GM19239 (cell line): ENCODE measurements around the gene EEF2K.

Experiments used
- DNase-seq: peaks from one replicate; pipeline ENCODE4 v3.0.0; 2011; ENCODE audit warnings: low spot score; ENCODE audit not compliant: insufficient read length
- FAIRE-seq: peaks from 2 replicates; lab custom pipeline; 2011; peaks lifted over from hg19 to GRCh38; lab: Jason Lieb, UNC

Gene EEF2K

DNA sequence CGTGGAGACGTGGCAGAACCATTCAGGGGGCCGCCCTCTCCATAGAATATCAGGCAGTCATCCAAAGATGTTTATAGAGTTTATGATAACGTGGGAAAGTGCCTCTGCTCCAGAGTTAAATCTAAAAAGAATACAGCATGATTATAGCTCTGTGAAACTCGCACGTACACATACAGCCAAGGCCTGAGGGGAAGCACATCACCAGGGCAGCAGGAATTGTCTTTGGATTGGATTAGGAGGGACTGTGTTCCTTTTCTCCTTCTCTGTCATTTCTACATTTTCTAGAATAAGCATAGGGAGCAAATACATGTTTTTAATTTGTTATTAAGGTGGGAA, 26.9 kb downstream of the EEF2K start:
- no peak for FAIRE-seq

GRCh38 chr16:22235839-22236745, 30.0 kb downstream of the EEF2K start:
- DNase-seq, result no peak
- no peak for FAIRE-seq

More for the DNA sequence above, 26.9 kb downstream of the EEF2K start:
- DNase-seq, result no peak

DNA sequence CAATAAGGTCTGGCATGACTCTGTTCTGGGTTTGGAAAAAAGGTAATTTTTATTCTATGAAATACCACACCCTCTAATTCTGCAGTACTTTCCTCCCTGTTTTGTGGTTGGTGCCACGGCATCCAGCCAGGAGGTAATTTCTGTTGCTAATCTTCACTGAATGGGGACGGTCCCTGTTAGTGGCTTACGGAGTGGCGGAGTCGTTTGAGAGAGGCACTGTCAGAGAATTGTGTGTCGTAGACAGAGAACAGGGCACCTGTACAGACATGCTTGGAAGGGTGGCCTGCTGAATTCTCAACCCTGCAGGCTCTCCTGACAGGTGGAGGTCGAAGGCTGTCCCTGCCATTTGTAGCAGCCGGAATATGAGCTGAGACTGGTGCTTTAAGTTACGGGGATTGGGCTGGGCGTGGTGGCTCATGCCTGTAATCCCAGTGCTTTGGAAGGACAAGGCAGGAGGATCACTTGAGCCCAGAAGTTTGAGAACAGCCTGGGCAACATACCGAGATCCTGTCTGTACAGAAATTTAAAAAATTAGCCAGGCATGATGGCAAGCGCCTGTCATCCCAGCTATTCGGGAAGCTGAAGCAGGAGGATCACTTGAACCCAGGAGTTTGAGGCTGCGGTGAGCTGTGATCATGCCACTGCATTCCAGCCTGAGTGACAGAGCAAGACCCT, 33.2 kb downstream of the EEF2K start:
- no peak for DNase-seq
- no peak for FAIRE-seq

DNA sequence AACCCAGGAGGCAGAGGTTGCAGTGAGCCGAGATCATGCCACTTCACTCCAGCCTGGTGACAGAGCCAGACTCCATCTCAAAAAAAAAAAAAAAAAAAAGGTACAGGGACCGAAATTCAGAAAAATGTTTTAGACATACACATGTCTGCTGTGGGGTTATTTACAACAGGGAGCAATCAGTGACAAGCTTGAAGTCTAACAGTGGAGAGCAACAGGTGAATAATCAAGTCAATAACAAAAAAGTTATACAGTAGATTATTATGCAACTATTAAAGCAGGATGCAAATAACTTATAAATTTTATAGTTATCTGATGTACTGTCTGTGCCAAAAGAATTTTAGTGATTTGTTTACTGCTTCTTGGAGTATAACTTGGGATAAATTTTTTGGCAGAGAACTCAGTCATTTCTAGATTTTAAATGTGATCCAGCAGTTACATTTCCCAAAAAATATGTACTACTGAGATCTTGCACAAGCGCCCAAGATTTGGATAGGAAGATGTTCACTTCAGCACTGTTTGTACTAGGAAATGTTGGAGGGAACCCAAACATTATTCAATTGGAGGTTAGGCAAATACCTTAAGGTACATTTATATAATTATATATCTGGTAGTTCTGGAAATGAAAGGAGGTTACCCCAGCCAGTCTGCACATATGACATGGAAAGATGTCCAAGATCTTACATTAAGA, 34.1 kb downstream of the EEF2K start:
- FAIRE-seq, result no peak
- DNase-seq, result no peak

DNA sequence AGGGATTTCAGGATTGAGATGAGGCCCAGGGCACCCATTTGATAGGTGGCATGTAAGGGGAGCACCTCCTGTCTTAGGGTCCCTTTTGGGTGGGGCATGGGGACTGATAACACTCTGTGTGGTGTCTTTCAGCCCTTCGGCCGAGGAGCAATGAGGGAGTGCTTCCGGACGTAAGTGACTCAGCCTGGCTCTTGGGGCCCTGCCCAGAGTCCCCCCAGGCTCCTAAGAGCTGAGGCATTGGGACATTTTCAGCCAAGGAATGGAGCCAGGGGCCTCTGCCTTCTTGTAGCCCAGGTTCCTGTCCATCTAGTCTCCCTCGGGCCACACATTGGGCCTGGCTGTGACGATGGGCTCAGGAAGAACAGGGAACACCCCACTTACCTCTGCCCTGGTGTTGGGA, 44.4 kb downstream of the EEF2K start:
- DNase-seq, result no peak

GRCh38 chr16:22252317-22252716, 46.2 kb downstream of the EEF2K start:
- no peak for DNase-seq
- FAIRE-seq, result no peak

More for the DNA sequence above, 44.4 kb downstream of the EEF2K start:
- no peak for FAIRE-seq

DNA sequence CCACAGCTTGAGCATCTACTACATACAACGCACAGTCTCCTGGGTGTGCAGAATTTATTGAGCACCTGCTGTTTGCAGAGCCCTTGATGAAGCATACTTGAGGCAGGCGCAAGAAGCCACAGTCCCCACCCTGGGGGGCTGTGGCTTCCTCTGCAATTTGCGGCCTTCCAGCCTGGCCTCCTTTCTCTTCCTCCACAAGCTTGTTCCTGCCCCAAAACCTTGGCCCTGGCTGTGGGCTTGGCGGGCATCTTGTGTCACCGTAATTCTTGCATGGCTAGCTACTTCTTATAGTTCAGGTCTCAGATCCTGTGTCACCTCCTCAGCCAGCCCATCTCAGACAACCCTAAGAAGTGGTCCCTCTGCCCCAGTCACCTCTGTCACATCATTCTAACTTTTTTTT, 47.2 kb downstream of the EEF2K start:
- no peak for FAIRE-seq
- DNase-seq, result no peak

DNA sequence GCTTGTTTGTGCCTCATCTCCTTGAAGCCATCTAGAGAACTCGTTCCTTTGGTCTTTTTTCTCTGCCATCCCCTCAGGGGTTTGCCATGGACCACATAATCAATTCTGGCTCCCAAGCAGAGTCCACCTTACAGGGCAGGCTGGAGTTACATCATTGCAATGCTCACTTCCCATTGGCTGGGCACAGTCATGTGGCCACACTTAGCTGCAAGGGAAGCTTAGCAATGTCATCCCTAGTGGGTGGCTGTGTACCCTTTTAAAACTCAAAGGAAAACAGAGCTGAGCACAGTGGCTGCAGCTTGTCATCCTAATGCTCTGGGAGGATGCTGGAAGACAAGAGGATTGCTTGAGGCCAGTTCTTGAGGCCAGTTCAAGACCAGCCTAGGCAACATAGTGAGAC, 49.3 kb downstream of the EEF2K start:
- DNase-seq (no peak), FAIRE-seq (no peak)

GRCh38 chr16:22257440-22257839, 51.4 kb downstream of the EEF2K start:
- DNase-seq (no peak), FAIRE-seq (no peak)

DNA sequence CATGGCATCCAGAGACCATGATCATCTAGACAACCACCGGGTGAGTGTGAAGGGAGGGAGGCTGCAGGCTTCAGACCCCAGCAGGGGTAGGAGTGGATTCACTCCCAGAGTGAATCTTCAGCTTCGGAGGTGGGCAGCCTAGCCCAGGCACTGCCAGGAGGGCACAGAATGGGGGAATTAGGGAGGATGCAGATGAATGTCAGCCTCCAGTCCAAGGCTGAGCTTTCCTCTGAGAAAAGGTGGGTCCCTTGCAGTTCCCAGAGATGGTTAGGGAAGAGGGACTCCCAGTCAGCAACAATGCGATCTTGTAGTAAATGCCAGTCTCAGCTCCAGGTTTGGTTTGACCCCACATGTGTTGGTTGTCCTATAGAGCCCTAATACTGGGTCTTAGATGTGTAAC, 54.4 kb downstream of the EEF2K start:
- no peak for FAIRE-seq

GRCh38 chr16:22262460-22262859, 56.4 kb downstream of the EEF2K start:
- FAIRE-seq (no peak), DNase-seq (no peak)

More for the DNA sequence above, 54.4 kb downstream of the EEF2K start:
- no peak for DNase-seq

- no peak for DNase-seq
- FAIRE-seq, result no peak
Observed at GRCh38 chr16:22264786-22265185, 58.7 kb downstream of the EEF2K start.

DNA sequence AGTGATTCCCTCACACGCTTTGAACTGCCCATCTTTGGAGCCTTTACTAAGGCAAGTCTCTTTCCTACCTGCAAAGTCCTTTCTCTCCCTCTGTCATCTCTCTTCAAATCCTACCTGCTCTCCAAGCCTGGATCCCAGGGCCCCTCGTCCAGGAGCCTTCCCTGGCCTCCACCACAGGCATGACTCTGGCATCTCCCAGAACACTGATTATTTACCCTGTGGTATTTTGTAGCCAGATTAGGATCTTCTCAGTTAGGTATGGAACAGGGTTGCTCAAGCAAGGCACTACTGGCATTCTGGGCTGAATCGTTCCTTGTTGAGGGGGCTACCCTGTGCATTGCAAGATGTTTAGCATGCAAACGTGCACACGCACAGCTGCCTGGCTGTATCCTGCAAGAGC, 59.3 kb downstream of the EEF2K start:
- DNase-seq, result no peak

GRCh38 chr16:22266546-22266945, 60.5 kb downstream of the EEF2K start:
- DNase-seq, result no peak
- FAIRE-seq, result no peak

More for the DNA sequence above, 59.3 kb downstream of the EEF2K start:
- no peak for FAIRE-seq

- FAIRE-seq (no peak), DNase-seq (no peak)
Observed at GRCh38 chr16:22267764-22268163, 61.7 kb downstream of the EEF2K start.

- no peak for DNase-seq
- no peak for FAIRE-seq
Observed at GRCh38 chr16:22270525-22270924, 64.4 kb downstream of the EEF2K start.

DNA sequence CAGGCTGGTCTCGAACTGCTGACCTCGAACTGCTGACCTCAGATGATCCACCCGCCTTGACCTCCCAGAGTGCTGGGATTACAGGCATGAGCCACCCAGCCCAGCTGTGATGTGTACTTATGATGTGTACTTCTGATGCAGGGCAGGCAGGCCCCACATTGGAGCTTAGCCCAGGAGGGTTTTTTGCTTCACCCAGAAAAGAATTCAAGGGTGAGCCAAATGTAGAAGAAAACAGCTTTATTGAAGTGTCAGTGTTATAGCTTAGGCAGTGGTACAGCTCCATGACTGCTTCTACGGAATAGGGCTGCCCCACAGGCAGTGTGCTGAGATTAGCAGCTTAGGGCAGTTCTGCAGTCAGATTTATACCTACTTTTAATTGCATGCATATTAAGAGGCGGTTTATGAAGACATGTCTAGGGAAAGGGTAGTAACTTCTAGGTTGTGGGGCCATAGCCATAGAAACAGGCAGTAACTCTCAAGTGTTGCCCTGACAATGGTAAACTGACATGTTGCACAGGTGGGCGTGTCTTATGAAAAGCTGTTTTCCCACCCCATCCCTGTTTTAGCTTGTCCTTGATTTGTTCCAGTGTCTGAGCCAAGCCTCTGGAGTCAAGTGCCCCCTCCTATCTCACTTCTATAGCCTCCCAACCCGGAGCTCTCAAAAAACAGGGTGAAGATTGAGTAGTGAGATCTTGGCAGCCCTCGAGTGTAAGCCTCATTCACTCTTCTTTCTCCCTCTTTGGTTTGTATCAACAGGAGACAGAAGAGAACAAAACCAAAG, 67.0 kb downstream of the EEF2K start:
- no peak for DNase-seq
- FAIRE-seq, result no peak

GRCh38 chr16:22274916-22275315, 68.8 kb downstream of the EEF2K start:
- no peak for DNase-seq
- no peak for FAIRE-seq

- DNase-seq (no peak), FAIRE-seq (no peak)
Observed at GRCh38 chr16:22278441-22279230, 72.6 kb downstream of the EEF2K start.
